Transverse colon (tissue), 4 donors: ENCODE measurements around the gene FRG2. TPM values are rescaled to one million over a fixed set of nuclear protein-coding genes. Genes with fewer than 3 reads are reported as not detected.
"Not testable (repeated sequence)": the region's sequence is repeated elsewhere in the genome, so short reads cannot be mapped to it uniquely, and the experiment has no call there.

Experiments
- DNase-seq: peaks from one replicate; pipeline ENCODE4 v3.0.0-alpha.2; 2019
- H3K27ac ChIP-seq, 4 donors: fragments of 200-600 bp; sonication (generic); 2 replicates each; pipeline ENCODE4 v1.5.1; 2016 to 2018; ENCODE audit warnings: inconsistent platforms in 4 of 4
- H3K27me3 ChIP-seq: fragments of 200-600 bp; sonication (generic); 2 replicates; pipeline ENCODE4 v1.5.1; 2017; ENCODE audit warnings: inconsistent platforms
- H3K36me3 ChIP-seq, 4 donors: fragments of 200-600 bp; sonication (generic); 2 replicates each; pipeline ENCODE4 v1.5.1; 2017 to 2019; ENCODE audit warnings: inconsistent platforms in 4 of 4
- H3K4me1 ChIP-seq, 4 donors: fragments of 200-600 bp; sonication (generic); 2 replicates each; pipeline ENCODE4 v1.5.1; 2017 to 2020; ENCODE audit warnings: inconsistent platforms in 4 of 4
- H3K4me3 ChIP-seq, 4 donors: fragments of 200-600 bp; sonication (generic); 1 replicate in 1 of 4; 2 replicates in 3 of 4; pipeline versions ENCODE4 v1.5.1 to v1.6.1; 2017 to 2019; ENCODE audit warnings: inconsistent platforms in 4 of 4
- H3K9me3 ChIP-seq, 2 donors: fragments of 200-600 bp; sonication (generic); 2 replicates each; pipeline ENCODE4 v1.5.1; 2017 to 2019; ENCODE audit warnings: inconsistent platforms in 2 of 2
- CTCF ChIP-seq, 5 experiments: fragments of 200-600 bp in 3 of 5; fragments of 450-650 bp in 2 of 5; sonication (generic) in 3 of 5; IDR thresholded peaks; 1 replicate in 2 of 5; 2 replicates in 3 of 5; pipeline ENCODE4 v1.5.1; 2016 to 2017; ENCODE audit warnings: antibody characterized with exemption in 5 of 5, inconsistent platforms in 3 of 5, mild to moderate bottlenecking in 2 of 5, moderate library complexity in 1 of 5
- EP300 ChIP-seq: sonication (generic); formaldehyde crosslinking; IDR thresholded peaks from one replicate; pipeline ENCODE4 v1.6.1; 2017; ENCODE audit warnings: antibody characterized with exemption, low read depth
- POLR2A ChIP-seq: fragments of 450-650 bp; IDR thresholded peaks from one replicate; pipeline ENCODE4 v1.6.1; 2016; ENCODE audit warnings: antibody characterized with exemption, mild to moderate bottlenecking, moderate library complexity
- POLR2AphosphoS5 ChIP-seq, 3 donors: sonication (generic); formaldehyde crosslinking; IDR thresholded peaks; one replicate each; pipeline ENCODE4 v1.6.1; 2016; ENCODE audit warnings: antibody characterized with exemption in 3 of 3
- WGBS, 2 donors: methylation state at CpG; one replicate each; pipeline ENCODE4 v1.1.5; 2018; ENCODE audit warnings: low coverage in 1 of 2; 5-methylcytosine and 5-hydroxymethylcytosine counted together
- in situ Hi-C, 4 donors: fragments of 200-750 bp; cut with MboI; loops; one replicate each; pipeline versions ENCODE4 v1.15.0 to v1.15.1; 2017; ENCODE audit warnings: low sequenced_read_pairs in 3 of 4, low pct_ligation_motif_present in 1 of 4, low pct_unique_long_range_greater_than_20kb in 1 of 4
- intact Hi-C: fragments of 100-400 bp; cut with DNase I; formaldehyde crosslinking; loops from one replicate; pipeline ENCODE4 v1.15.1; 2023; ENCODE audit warnings: low total_unique reads
- total RNA-seq, 4 donors: library from RNA; depleted of rRNA; stranded (reverse); fragments of >200 nt; gene quantifications; one replicate each; pipeline ENCODE4 v1.1.0, GENCODE V29; 2016

FRG2 gene
- total RNA-seq, 4 donors from 2014 or later = not detected

DNA sequence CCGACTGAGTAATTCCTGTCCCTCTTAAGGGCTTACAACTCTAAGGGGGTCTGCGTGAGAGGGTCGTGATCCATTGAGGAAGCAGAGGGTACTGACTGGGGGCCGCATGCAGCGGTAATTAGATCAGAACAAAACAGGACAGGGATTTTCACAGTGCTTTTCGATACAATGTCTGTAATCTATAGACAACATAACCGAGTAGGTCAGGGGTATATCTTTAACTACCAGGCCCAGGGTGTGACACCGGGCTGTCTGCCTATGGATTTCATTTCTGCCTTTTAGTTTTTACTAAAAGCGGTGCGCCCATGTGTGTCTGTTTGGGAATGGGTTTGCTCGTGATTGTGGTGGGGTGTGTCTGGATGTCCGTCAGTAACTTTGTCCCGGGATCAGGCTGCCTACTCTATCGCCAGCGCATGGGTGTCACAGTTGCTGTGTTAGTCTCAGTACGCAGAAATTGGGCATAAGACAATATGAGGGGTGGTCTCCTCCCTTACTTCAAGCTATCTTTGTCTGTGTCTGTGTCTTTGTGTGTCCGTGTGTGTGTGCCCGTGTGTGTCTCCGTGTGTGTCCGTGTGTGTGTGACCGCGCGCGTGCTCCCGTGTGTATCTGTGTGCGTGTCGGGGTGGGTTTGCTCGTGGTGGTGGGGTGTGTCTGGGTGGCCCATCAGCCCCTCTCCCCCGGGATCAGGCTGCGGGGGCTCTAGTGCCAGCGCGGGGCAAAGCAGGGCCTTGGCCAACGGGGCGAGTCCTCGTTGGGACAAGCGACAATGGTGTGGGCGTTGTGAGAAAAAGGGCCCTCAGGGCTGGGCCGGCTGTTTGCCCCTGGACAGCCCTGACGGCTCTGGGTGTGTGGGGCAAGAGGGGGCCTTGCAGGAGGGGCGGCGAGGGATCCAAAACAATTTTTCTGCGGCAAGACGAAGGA lies 10.4 kb downstream of the FRG2 start:
- H3K9me3 ChIP-seq = no peaks in the 10 kb centered on the region
- no peaks in the 10 kb centered on the region for H3K36me3 ChIP-seq
- WGBS, 2 donors = 0 to 31% methylated on average over 1 to 39 of the region's 43 CpGs
- H3K4me3 ChIP-seq = no peak overlapping the region
- peaks cover 96% of the 10 kb centered on the region for H3K27me3 ChIP-seq
- no peak for DNase-seq
- TF ChIP-seq POLR2AphosphoS5 (IDR thresholded peaks at IDR 0.05) (no peak), POLR2A (no peak), CTCF (IDR thresholded peaks at IDR 0.05) (no peak), EP300 (no peak)
- H3K4me1 ChIP-seq = peaks cover 0 to 28% (median 12%) of the 10 kb centered on the region in 4 donors
- intact Hi-C loops = no loop called here
- H3K27ac ChIP-seq = no peak overlapping the region
- in situ Hi-C loops = no loop called here

GRCh38 chr4:190015538-190016368 lies 11.3 kb downstream of the FRG2 start:
- H3K27ac ChIP-seq = no peak overlapping the region
- H3K27me3 ChIP-seq = peaks cover 89% of the 10 kb centered on the region
- no peaks in the 10 kb centered on the region for H3K36me3 ChIP-seq
- H3K4me3 ChIP-seq = no peak overlapping the region
- intact Hi-C loops (no loop called here), in situ Hi-C loops (no loop called here)
- TF ChIP-seq POLR2AphosphoS5 (IDR thresholded peaks at IDR 0.05) (no peak), EP300 (no peak), CTCF (IDR thresholded peaks at IDR 0.05) (no peak)
- WGBS, 2 donors = 23 to 25% methylated on average over 3 to 43 of the region's 43 CpGs
- no peaks in the 10 kb centered on the region for H3K9me3 ChIP-seq
- DNase-seq = no peak
- peaks cover 0 to 21% (median 7%) of the 10 kb centered on the region in 4 donors for H3K4me1 ChIP-seq

DNA sequence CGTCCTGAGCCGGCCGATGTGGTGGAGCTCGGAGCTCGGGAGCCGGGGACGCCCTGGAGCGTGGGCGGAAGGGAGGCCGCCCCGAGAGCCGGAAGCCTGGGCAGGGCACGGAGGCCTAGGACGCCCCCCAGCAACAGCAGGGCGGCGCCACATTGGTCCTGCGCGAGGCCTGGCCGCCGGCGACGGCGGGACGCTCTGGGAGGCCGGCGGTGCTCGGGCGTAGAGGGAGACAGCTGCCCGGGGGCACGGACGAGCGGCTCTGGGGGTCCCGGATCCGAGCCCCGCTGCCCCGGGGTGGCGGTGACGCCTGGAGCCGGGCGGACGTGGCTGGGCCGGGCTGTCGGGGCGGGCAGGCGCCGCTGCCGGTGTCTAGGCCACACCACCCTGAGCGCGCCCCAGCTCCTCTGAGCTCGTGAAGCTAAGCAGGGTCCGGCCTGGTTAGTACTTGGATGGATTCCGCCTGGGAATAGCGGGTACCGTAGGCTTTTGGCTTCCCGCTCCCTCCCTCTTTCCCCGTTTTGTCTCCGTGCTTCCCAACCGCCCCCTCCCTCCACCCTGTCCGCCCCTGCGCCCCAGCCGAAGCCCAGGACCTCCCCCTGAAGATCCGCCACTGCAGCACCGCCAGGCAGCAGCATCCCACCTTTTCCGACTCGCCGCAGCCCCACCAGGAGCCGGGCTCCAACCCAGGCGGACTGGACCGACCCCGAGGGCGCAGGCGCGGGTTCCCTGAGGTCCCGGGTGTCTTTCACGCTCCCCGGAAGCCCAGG lies 12.1 kb downstream of the FRG2 start:
- peak overlapping the region in 2 of 4 donors; percentile 20 to 36 for H3K4me3 ChIP-seq
- intact Hi-C loops = no loop called here
- WGBS, 2 donors = 15% methylated on average over 48 of the region's 76 CpGs; no CpG with 5 or more reads in 1 of the 2 donors
- no peaks in the 10 kb centered on the region for H3K36me3 ChIP-seq
- no peaks in the 10 kb centered on the region for H3K9me3 ChIP-seq
- DNase-seq = no peak
- H3K27ac ChIP-seq = no peak overlapping the region
- in situ Hi-C loops = no loop called here
- H3K27me3 ChIP-seq = peaks cover 81% of the 10 kb centered on the region
- TF ChIP-seq CTCF (IDR thresholded peaks at IDR 0.05) = no peak
- TF ChIP-seq POLR2AphosphoS5 (IDR thresholded peaks at IDR 0.05) = no peak
- TF ChIP-seq POLR2A = no peak
- H3K4me1 ChIP-seq = peaks cover 0 to 13% (median 6%) of the 10 kb centered on the region in 4 donors

DNA sequence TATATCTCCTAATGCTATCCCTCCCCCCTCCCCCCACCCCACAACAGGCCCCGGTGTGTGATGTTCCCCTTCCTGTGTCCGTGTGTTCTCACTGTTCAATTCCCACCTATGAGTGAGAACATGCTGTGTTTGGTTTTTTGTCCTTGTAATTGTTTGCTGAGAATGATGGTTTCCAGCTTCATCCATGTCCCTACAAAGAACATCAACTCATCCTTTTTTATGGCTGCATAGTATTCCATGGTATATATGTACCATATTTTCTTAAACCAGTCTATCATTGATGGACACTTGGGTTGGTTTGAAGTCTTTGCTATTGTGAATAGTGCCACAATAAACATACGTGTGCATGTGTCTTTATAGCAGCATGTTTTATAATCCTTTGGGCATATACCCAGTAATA lies 37.1 kb downstream of the FRG2 start:
- H3K27ac ChIP-seq, in situ Hi-C loops, H3K4me1 ChIP-seq, H3K27me3 ChIP-seq, intact Hi-C loops, DNase-seq, H3K36me3 ChIP-seq, H3K9me3 ChIP-seq, H3K4me3 ChIP-seq: not testable (repeated sequence)
- 50% methylated on average over 1 of the region's 3 CpGs; no CpG with 5 or more reads in 1 of the 2 donors for WGBS, 2 donors
